GM12892 (cell line): ENCODE results near the gene CHKA.

Experiments
- DNase-seq: peaks from one replicate; pipeline ENCODE4 v3.0.0; 2011; ENCODE audit not compliant: insufficient read length
- FAIRE-seq: peaks from 2 replicates; lab custom pipeline; 2011; peaks lifted over from hg19 to GRCh38; lab: Jason Lieb, UNC
- POLR2A ChIP-seq: IDR thresholded peaks from 2 replicates; pipeline ENCODE4 v1.6.1; 2011; ENCODE audit warnings: low read depth, low read length, control low read depth
- POLR2AphosphoS5 ChIP-seq: IDR thresholded peaks from 2 replicates; pipeline ENCODE4 v1.6.1; 2011; ENCODE audit warnings: low read depth, low read length, control low read depth
- TAF1 ChIP-seq: IDR thresholded peaks from 2 replicates; pipeline ENCODE4 v1.6.1; 2011; ENCODE audit warnings: low read depth, mild to moderate bottlenecking, control low read depth, low read length, borderline replicate concordance

The CHKA gene

DNA sequence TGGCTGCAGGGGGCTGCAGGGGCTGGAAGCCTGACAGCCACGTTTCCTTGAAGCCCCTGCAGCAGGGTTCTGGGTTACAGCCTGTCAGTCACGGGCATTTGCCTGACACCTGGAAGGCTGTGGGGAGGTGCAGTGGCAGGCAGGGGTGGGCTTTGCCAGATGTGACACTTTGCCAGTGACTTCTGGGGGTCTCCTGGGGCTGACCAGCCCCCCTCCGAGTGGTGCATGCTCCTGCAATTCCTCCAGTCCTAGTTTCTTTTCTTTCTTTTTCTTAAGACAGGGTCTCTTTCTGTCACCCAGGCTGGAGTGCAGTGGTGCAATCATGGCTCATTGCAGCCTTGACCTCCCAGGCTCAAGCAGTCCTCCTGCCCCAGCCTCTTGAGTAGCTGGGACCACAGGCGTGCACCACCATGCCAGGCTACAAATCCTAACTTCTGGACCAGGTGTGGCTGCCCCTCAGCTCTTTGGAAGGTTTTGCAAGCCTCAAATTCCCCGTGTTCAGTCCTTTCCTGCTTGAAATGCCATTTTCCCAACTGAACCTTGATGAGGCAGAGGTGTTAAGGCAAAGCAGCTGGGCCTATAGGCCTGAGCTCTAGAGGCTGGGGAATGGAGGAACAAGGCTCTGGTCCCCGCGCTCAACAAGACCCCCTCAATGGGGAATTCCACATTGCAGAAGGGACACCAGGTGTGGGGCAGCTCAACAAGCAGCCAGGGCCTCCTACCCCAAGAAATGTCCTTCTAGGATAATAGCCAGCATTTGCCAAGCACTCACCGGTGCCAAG, 20.2 kb upstream of the CHKA start:
- no peak for DNase-seq
- no peak for TF ChIP-seq POLR2A
- no peak for TF ChIP-seq TAF1
- no peak for TF ChIP-seq POLR2AphosphoS5
- no peak for FAIRE-seq

DNA sequence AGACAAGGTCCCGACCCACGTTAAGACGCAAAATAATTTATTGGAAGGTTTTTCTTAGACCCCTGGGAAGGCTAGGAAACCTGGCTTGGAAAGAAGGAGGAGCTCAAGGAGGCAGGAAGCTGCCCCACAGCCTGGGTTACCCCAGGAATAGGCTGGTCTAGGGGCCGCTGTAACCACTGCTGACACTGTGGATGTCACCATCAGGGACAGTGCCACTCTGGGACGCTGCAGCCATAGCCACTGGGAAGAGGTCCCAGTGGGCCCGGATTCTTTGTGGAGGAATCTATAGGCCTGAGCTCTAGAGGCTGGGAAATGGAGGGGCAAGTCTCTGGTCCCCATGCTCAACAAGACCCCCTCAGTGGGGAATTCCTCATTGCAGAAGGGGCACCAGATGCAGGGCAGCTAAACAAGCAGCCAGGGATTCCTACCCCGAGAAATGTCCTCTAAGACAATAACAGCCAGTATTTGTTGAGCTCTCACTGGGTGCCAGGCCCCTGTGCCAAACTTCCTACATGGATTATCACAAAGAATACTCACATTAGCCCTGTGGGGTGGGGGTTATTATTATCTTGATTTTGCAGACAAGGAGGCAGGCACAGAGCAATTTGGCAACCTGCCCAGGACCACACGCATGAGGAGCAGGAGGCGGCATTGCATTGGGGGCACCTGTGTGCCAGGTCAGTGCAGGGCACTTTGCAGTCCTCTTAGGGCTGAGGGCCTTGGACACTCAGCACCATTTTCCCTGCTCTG, 19.5 kb upstream of the CHKA start:
- TF ChIP-seq POLR2AphosphoS5 (no peak), POLR2A (no peak), TAF1 (no peak)
- FAIRE-seq = no peak

DNA sequence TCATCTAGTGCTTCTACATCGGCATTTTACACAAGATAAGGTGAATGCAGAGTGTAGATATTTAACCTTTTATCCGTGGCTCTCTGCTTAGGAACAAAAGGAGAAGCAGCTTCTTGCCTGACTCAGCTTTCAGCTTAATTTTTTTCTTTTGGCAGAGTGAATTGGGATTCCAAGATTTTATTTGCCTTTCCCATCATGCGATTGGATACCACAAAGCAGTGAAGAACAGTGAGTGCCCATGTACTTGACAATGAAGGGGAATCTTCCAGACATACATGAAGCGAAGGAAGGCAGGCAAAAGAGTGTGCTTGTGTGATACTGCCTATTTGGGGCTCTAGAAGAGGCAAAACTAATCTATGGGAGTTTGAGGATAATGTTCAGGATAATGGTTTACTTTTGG, 17.0 kb upstream of the CHKA start:
- FAIRE-seq = no peak
- TF ChIP-seq TAF1 (no peak), POLR2AphosphoS5 (no peak), POLR2A (no peak)
- DNase-seq = no peak

More for the DNA sequence above, 19.5 kb upstream of the CHKA start:
- DNase-seq = no peak

GRCh38 chr11:68137833-68138232, 16.6 kb upstream of the CHKA start:
- TF ChIP-seq POLR2AphosphoS5 (no peak), POLR2A (no peak), TAF1 (no peak)
- FAIRE-seq (no peak), DNase-seq (no peak)

DNA sequence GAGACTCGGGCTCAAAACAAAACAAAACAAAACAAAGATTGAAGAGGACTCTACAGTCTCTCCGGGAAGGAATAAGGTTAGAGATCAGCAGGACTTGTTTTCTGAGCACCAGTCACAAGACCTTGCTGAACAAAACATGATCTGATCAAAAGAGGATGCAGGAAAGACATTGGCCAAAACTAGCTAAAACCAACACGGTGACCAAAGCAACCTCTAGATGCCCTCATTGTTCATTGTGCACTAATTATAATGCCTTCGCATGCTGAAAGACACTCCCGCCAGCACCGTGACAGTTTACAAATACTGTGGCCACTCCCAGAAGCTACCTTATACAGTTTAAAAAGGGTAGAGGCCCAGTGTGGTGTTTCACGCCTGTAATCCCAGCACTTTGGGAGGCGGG, 15.7 kb upstream of the CHKA start:
- DNase-seq (no peak), FAIRE-seq (no peak)
- no peak for TF ChIP-seq POLR2AphosphoS5
- no peak for TF ChIP-seq TAF1
- TF ChIP-seq POLR2A = no peak

- TF ChIP-seq POLR2A (no peak), TAF1 (no peak), POLR2AphosphoS5 (no peak)
- FAIRE-seq (no peak), DNase-seq (no peak)
These were observed 14.0 kb upstream of the CHKA start for GRCh38 chr11:68135161-68135560.

DNA sequence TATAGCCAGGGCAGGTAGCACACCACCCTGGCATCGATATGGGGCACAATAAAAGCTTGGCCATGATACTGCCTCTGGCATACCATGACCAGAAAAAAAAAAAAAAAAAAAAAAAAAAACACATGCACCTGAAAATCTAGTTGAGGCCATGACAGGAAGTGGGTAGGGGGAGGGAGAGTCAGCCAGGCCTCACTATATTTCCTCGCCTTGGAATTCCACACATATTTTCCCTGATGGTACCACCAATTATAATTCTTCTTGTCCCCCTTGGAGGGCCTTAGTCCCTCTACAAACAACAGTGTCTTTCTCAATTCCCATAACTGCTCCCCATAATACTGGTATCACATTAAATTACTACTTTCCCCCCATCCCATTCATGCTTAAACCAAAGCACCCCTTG, 12.6 kb upstream of the CHKA start:
- FAIRE-seq (no peak), DNase-seq (no peak)
- TF ChIP-seq TAF1 (no peak), POLR2AphosphoS5 (no peak), POLR2A (no peak)

- DNase-seq = no peak
- TF ChIP-seq POLR2A (no peak), TAF1 (no peak), POLR2AphosphoS5 (no peak)
- no peak for FAIRE-seq
These were observed 8.9 kb upstream of the CHKA start for GRCh38 chr11:68130121-68130520.

DNA sequence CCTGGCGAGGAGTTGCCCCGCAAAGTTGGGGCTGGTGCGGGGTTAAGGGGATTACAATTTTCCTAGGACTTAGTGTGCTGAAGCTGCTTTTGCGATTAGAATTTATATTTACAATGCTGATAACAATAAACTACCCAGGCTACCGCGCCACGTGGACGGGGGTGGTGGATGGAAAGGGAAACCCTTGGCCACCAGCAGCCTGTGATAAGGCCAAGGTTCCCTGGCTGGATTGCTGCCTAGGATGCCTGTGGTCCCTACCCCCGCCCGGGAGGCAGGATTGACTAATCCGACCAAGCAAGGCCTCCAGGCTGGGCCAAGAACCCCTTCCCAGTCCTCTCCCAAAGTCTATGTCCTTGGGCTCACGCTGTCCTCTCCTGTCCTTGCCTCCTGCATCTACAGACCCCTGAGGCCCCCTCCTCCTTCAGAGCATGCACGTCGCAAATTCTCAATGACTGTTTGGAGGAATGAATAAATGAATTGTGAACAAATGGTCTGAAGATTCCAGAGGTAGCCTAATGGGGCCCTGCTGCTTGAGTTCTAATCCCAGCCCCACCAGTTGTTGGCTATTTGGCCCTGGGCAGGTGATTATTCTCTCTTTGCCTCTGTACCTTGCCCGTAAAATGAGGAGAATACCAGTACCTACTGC, 7.6 kb upstream of the CHKA start:
- TF ChIP-seq TAF1 = no peak
- no peak for TF ChIP-seq POLR2A
- no peak for TF ChIP-seq POLR2AphosphoS5
- FAIRE-seq = no peak
- DNase-seq = no peak

DNA sequence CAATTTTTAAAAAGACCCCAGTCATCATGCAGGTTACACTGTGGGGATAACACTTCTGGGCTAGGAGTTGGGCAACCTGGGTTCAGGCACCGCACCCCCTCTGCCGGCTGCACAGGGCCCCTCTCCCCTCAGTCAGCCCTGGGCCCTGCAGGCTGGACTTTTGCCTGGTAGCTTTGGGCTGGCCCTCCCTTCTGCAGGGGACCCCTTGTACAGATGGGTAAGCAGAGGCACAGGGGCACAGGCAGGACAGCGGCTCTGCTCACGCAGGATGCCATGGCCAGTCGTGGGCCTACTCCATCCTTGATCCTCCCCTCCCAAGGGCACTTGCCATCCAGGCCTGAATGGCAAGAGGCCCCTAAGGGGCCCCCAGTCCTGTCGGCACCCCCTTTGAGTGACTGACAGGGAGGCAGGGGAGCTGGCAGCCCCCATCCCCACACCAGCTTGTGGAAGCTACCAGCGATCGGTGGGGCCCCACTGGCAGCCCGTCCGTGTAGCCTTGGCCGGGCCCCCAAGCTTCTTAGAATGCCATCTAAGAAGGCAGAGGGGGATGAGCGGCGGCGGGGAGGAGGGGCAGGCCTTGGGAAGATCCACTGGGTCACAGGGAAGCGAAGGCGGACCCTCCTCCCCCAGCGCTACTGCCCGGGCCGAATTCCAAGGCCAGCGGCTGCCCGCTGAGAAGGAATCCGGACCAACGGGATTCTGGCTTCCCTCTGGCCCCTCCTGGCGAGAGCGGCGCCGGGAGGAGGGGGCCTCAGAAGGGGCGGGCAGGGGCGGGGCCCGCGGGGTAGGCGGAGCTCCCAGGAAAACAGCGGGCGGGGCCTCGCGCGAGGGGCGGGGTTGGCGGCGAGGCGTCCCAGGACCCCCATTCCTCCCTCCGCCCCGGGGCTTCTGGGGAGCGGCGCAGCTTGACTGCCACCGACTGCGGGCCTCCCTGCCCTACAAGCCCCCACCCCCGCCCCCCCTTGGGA, 6.8 kb upstream of the CHKA start:
- no peak for TF ChIP-seq TAF1
- TF ChIP-seq POLR2AphosphoS5 = no peak
- TF ChIP-seq POLR2A = no peak
- DNase-seq (no peak), FAIRE-seq (no peak)
